ENCODE results near the gene TMEM208. TPM values are rescaled to one million over a fixed set of nuclear protein-coding genes. Genes with fewer than 3 reads are reported as not detected.
A peak's percentile ranks its signal among the peaks of the same experiment; 100 is the strongest.

The TMEM208 gene
- total and polyA plus RNA-seq, 2 of the 13 experiments (the other 11 are each of a cell fraction or from before 2014, with no cell fraction given), result 58.8 to 72.9 TPM

DNA sequence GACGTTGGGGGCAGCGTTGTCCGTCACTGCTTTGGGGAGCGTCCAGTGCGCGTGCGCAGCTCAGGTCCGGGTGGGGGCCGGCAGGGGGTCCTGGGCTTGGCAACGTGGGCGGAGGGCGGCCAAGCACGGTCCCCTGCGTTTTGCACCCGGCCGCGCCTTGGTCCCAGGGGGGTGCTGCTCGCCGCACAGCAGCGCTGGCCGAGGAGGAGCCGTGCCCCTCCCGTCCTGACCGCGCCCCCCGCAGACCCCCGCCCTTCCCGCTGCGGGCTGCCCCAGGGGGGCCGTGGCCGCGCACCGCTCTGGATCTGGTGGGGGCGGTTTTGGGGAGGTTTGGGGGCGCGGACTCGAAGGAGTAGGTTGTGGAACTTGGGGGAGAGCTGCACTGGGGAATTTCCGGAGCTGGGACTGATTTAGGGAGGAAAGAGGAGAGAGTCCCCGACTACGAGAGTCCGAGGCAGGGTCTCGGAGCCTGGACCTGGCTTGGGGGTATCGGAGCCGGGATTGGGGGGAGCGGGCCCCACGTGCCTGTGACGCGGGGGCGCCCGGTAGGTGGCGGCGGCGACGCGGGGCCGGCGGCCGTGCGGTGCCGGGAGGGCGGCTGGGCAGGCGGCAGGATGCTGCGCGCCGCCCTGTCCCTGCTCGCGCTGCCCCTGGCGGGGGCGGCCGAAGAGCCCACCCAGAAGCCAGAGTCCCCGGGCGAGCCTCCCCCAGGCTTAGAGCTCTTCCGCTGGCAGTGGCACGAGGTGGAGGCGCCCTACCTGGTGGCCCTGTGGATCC is 21.7 kb downstream of the TMEM208 start, which contains the start of gene SLC9A5 (continued):
- TF ChIP-seq, protein P1, sequence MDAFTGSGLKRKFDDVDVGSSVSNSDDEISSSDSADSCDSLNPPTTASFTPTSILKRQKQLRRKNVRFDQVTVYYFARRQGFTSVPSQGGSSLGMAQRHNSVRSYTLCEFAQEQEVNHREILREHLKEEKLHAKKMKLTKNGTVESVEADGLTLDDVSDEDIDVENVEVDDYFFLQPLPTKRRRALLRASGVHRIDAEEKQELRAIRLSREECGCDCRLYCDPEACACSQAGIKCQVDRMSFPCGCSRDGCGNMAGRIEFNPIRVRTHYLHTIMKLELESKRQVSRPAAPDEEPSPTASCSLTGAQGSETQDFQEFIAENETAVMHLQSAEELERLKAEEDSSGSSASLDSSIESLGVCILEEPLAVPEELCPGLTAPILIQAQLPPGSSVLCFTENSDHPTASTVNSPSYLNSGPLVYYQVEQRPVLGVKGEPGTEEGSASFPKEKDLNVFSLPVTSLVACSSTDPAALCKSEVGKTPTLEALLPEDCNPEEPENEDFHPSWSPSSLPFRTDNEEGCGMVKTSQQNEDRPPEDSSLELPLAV (CRISPR knock-in tag; conservative IDR thresholded peaks at IDR 0.05; ENCODE audit: low read depth), result no peak
- TF ChIP-seq AGO1 (IDR thresholded peaks at IDR 0.05; ENCODE audit: low read depth, low read length, poor library complexity, severe bottlenecking) (no peak), NR1H2 (CRISPR knock-in tag; IDR thresholded peaks at IDR 0.05; ENCODE audit: borderline replicate concordance, low read depth) (no peak), ZNF7 (CRISPR knock-in tag; IDR thresholded peaks at IDR 0.05) (no peak), ZNF329 (CRISPR knock-in tag; IDR thresholded peaks at IDR 0.05; ENCODE audit: low read depth) (no peak), HBP1 (CRISPR knock-in tag; IDR thresholded peaks at IDR 0.05; ENCODE audit: low read depth) (no peak), SCMH1 (CRISPR knock-in tag; IDR thresholded peaks at IDR 0.05; ENCODE audit: borderline replicate concordance) (no peak), ZNF558 (CRISPR knock-in tag; IDR thresholded peaks at IDR 0.05; ENCODE audit: borderline replicate concordance) (peak; percentile 57; the same call in 1 of the 2 replicates), ZNF12 (CRISPR knock-in tag; IDR thresholded peaks at IDR 0.05) (no peak), ZSCAN21 (CRISPR knock-in tag; IDR thresholded peaks at IDR 0.05; ENCODE audit: borderline replicate concordance) (no peak), ZNF331 (CRISPR knock-in tag; IDR thresholded peaks at IDR 0.05) (no peak), CENPBD1 (CRISPR knock-in tag; IDR thresholded peaks at IDR 0.05; ENCODE audit: borderline replicate concordance, low read depth) (no peak), STAT6 (CRISPR knock-in tag; IDR thresholded peaks at IDR 0.05; ENCODE audit: borderline replicate concordance) (no peak), HCFC1 (IDR thresholded peaks at IDR 0.05; ENCODE audit: low read depth, low read length) (no peak), SNAPC4 (CRISPR knock-in tag; IDR thresholded peaks at IDR 0.05) (no peak), ZBTB8A (CRISPR knock-in tag; IDR thresholded peaks at IDR 0.05; ENCODE audit: borderline replicate concordance, low read depth) (no peak), KLF11 (CRISPR knock-in tag; IDR thresholded peaks at IDR 0.05) (0 out of 2 replicates have a peak, but pooled peaks have one; percentile 32)

All from HepG2 (cell line).